ENCODE data around the gene METTL17. TPM values are rescaled to one million over a fixed set of nuclear protein-coding genes. Genes with fewer than 3 reads are reported as not detected.
A peak's percentile ranks its signal among the peaks of the same experiment; 100 is the strongest.

METTL17 gene
- total RNA-seq, 2 experiments from 2014 or later, result 88.4 to 92.0 TPM

GRCh38 chr14:20969336-20969735, 20.4 kb upstream of the METTL17 start:
- no peaks in the 10 kb centered on the region for H3K9me3 Mint-ChIP-seq

DNA sequence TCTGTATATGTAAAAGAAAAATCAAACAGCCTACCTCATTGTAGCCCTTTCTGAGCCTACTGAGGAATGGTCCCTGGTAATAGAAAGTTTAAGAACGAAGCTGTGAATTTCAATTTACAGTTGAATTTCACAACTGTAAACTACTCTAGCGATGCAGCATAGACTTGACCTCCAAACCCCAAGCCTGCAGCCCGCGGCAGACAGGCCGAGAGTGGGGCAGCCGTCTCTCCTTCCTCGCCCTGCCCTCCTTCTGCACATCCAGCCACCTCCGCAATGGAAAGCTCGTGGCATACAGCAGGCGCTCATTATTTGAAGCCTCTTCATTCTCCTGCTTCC, 19.2 kb upstream of the METTL17 start:
- Mint-ChIP-seq H3K4me3 (peak overlapping the region; percentile 79), H3K9me3 (no peaks in the 10 kb centered on the region), H3K27ac (no peak overlapping the region), H3K36me3 (ENCODE audit: low read depth) (no peaks in the 10 kb centered on the region), H3K27me3 (peaks cover 30% of the 10 kb centered on the region), H3K4me1 (ENCODE audit: low read depth) (peaks cover 6% of the 10 kb centered on the region)
- CTCF ChIA-PET, result interaction anchor here (0.6 to 4.8 kb wide), 59 partner anchors 10 to 638 kb away, joined by 3 to 73 read pairs (median 5); partner anchors contain the start of genes PARP2, RNASE2, RNASE4 and SLC39A2
- ATAC-seq, result peak; percentile 3
- no peak for DNase-seq
- TF ChIP-seq, protein P1, sequence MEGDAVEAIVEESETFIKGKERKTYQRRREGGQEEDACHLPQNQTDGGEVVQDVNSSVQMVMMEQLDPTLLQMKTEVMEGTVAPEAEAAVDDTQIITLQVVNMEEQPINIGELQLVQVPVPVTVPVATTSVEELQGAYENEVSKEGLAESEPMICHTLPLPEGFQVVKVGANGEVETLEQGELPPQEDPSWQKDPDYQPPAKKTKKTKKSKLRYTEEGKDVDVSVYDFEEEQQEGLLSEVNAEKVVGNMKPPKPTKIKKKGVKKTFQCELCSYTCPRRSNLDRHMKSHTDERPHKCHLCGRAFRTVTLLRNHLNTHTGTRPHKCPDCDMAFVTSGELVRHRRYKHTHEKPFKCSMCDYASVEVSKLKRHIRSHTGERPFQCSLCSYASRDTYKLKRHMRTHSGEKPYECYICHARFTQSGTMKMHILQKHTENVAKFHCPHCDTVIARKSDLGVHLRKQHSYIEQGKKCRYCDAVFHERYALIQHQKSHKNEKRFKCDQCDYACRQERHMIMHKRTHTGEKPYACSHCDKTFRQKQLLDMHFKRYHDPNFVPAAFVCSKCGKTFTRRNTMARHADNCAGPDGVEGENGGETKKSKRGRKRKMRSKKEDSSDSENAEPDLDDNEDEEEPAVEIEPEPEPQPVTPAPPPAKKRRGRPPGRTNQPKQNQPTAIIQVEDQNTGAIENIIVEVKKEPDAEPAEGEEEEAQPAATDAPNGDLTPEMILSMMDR (IDR thresholded peaks at IDR 0.05), result no peak
- POLR2A ChIA-PET, result interaction anchor here (0.5 to 2.1 kb wide), 4 partner anchors 10 to 676 kb away, joined by 3 to 7 read pairs (median 4); no protein-coding TSS in a partner anchor
- intact Hi-C loops (cut with micrococcal nuclease), result loop anchor here (5.0 kb wide), 2 partner anchors 98 to 273 kb away; no protein-coding TSS in a partner anchor

More at GRCh38 chr14:20969336-20969735, 20.4 kb upstream of the METTL17 start:
- peaks cover 33% of the 10 kb centered on the region for H3K27me3 Mint-ChIP-seq
- no peak for DNase-seq
- intact Hi-C loops (cut with micrococcal nuclease), result no loop called here
- TF ChIP-seq, protein P1 (IDR thresholded peaks at IDR 0.05), result no peak
- ChIA-PET CTCF (interaction anchor here (0.7 to 4.0 kb wide), 5 partner anchors 8 to 114 kb away, joined by 3 to 70 read pairs (median 31); partner anchors contain the start of gene SLC39A2), POLR2A (no interaction called here)
- H3K4me1 Mint-ChIP-seq (ENCODE audit: low read depth), result peaks cover 6% of the 10 kb centered on the region
- H3K4me3 Mint-ChIP-seq, result no peak overlapping the region
- no peak for ATAC-seq
- H3K27ac Mint-ChIP-seq, result no peak overlapping the region
- no peaks in the 10 kb centered on the region for H3K36me3 Mint-ChIP-seq (ENCODE audit: low read depth)

DNA sequence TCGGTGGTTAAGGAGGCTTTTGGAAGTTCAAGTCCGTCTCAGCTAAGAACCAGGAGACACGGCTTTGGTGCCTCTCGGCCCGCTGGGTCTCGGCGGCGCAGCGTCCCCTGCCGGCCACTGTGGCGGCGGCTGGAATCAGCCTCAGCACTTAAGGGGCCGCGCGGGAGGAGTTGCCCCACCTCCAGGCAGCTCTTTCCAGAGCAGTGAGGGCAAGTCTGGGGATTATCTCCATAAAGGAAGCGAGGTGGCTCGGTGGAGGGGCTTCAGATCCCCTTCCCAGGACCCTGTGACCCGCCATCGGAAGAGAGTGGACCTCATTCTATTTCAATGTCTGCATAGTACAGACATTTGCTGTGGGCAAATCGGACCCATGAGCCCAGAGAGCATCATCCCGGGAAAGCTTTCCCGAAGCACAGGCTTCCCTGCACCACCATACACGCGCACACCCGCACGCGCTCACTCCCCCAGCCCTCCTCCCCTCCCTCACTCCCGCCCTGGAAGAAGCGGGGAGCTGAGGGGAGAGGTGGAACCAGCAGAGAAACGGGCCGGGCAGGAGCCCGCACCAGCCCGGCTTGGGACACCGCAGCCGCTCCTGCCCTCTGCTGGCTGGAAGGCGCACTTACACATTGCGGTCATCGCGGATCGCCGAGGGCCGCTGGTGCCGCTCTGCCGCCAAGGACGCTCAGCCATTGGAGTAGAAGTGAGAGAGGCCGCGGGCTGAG, 18.6 kb upstream of the METTL17 start:
- peak overlapping the region; percentile 79 for H3K4me3 Mint-ChIP-seq
- peaks cover 6% of the 10 kb centered on the region for H3K4me1 Mint-ChIP-seq (ENCODE audit: low read depth)
- DNase-seq (peak; percentile 86), ATAC-seq (peak; percentile 94)
- CTCF ChIA-PET, result interaction anchor here (0.6 to 4.8 kb wide), 67 partner anchors 9 to 639 kb away, joined by 3 to 73 read pairs (median 5); partner anchors contain the start of genes PARP2, RNASE2, RNASE4 and SLC39A2
- intact Hi-C loops (cut with micrococcal nuclease), result loop anchor here (1.0 to 5.0 kb wide), 3 partner anchors 99 to 274 kb away; no protein-coding TSS in a partner anchor
- no peaks in the 10 kb centered on the region for H3K9me3 Mint-ChIP-seq
- TF ChIP-seq, protein P1 (IDR thresholded peaks at IDR 0.05), result peak; percentile 95
- H3K27me3 Mint-ChIP-seq, result peaks cover 28% of the 10 kb centered on the region
- H3K27ac Mint-ChIP-seq, result peak overlapping the region; percentile 48
- H3K36me3 Mint-ChIP-seq (ENCODE audit: low read depth), result no peaks in the 10 kb centered on the region
- POLR2A ChIA-PET, result interaction anchor here (0.5 to 2.1 kb wide), 4 partner anchors 10 to 677 kb away, joined by 3 to 7 read pairs (median 4); no protein-coding TSS in a partner anchor

DNA sequence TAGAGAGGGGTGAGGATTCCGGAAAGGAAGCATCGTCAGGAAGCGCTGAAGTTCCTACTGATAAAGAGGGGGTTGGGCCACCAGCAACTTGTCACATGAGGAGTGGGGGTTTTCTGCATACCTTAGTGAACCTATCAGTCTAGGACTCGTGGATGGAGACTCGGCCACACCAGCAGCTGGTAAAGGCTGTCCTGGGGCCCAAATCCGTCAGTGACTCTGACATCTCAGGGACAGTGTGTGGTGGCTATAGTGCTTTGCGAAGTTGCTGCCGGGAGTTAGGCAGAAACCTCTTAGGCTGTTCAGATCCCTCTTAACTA, 18.1 kb upstream of the METTL17 start:
- intact Hi-C loops (cut with micrococcal nuclease), result loop anchor here (1.0 to 5.0 kb wide), 3 partner anchors 99 to 274 kb away; no protein-coding TSS in a partner anchor
- H3K36me3 Mint-ChIP-seq (ENCODE audit: low read depth), result no peaks in the 10 kb centered on the region
- DNase-seq (no peak), ATAC-seq (no peak)
- H3K4me3 Mint-ChIP-seq, result peak overlapping the region; percentile 79
- H3K27ac Mint-ChIP-seq, result no peak overlapping the region
- H3K27me3 Mint-ChIP-seq, result peaks cover 27% of the 10 kb centered on the region
- CTCF ChIA-PET, result interaction anchor here (0.6 to 4.8 kb wide), 44 partner anchors 9 to 361 kb away, joined by 3 to 73 read pairs (median 7); partner anchors contain the start of genes RNASE2, SLC39A2 and TMEM253
- TF ChIP-seq, protein P1 (IDR thresholded peaks at IDR 0.05), result no peak
- POLR2A ChIA-PET, result interaction anchor here (0.6 to 2.1 kb wide), 3 partner anchors 11 to 28 kb away, joined by 3 to 7 read pairs (median 4); partner anchors contain the start of gene SLC39A2
- H3K9me3 Mint-ChIP-seq, result no peaks in the 10 kb centered on the region
- H3K4me1 Mint-ChIP-seq (ENCODE audit: low read depth), result peaks cover 6% of the 10 kb centered on the region
